Iris pigment epithelial cell (primary cell): ENCODE results near the gene PARD3.

Source experiments
- DNase-seq: peaks from one replicate; pipeline ENCODE4 v3.0.0-alpha.2; 2011; ENCODE audit warnings: low read depth

PARD3 gene

DNA sequence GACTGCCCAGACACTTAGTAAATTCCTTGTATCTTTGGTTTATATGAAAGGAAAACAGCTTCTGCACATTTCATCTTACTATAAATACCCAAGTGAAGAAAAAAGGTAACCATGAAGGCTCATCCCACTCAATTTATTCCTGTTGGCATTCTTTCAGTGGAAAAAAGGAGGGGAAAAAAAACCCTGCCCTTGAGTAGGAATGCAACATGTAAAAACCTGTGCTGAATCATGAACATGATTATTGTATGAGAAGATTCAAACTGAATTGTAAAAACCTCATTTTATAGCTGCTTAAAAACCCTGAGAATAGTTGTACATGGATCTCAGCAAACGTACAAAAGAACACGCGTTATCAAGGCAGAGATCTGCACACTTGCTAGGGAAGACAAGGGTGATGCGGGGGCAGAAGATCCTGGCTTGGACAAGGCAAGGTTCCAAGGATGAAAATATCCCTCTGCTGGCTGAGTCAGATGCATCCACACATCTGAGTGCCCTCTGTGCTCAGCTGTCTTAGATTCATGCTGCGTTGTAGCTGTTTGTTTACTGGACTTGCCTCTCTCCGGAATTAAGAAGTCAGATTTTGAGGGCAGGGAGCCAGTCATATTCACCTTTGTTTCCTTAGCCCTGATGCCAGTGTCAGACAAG is 658.2 kb downstream of the PARD3 start:
- peak; percentile 61 for DNase-seq

DNA sequence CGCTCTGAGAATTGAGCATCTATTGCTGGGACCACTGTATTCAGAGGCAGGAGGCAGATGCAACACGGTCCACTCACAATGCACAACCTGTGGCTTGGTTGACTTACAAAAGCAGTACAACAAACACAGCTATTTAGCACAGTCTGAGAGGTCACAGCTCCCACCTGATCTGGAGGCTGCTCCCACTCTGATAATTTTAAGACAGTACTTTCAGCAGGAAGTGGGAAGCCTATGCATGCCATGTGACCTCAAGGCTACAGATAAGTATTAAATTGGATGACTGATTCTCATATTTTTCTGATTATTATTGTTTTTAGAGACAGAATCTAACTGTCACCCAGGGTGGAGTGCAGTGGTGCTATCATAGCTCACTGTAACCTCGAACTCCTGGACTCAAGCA is 659.3 kb downstream of the PARD3 start:
- DNase-seq = no peak

DNA sequence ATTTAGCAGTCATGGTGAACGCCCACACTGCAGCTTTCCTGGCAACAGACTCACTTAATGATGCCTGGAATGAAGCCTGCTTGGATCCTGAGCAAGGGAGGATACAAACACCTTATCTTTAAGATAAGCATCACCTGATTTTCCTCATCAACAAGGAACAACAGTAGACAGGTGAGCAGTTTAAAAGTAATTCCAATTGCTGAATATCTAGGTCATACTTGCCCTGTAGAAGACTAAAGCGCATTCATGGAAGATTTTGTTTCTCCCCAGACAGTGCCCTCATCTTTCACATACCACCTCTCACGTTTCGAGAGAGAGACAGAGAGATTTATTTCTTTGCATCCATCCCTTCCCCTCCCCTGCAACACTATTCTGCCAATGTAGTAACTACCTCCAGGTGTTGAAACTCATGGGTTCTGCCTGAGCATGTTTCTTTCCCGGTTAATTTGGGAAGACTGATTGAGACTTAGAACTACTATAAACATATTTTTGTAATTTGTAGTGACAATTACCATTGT is 660.7 kb downstream of the PARD3 start:
- no peak for DNase-seq

DNA sequence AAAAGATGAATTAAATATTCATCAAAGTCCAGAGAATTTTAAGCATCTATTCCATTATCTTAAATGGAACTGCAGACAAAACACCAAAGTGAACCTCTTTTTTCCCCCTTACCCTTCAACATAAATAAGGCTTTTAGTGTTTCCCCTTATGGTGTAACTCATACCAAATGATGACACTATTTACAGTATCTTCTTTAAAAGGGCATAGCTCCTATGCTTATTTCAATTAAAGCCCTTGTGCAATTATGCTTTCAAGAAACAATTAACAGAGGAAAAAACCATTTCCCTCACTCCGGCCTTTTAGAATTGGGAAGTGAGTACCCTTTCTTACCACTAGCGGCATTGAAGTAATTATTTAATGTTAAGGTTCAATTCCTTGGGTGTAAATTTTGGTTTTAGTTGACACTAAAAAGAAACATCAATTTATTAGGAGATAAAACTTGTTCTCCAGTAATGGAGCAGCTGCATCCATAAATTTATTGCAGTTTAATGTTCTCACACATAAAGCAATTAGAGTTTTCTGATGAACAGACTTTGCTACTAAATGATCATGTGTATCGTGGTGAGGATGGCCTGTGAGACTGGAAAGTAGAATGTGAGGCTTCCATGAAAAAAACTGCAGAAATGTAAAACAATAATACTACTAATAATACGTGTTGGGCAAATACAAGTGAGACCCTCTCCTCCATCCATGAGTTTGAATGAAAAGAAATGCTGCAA is 661.3 kb downstream of the PARD3 start:
- DNase-seq = no peak

DNA sequence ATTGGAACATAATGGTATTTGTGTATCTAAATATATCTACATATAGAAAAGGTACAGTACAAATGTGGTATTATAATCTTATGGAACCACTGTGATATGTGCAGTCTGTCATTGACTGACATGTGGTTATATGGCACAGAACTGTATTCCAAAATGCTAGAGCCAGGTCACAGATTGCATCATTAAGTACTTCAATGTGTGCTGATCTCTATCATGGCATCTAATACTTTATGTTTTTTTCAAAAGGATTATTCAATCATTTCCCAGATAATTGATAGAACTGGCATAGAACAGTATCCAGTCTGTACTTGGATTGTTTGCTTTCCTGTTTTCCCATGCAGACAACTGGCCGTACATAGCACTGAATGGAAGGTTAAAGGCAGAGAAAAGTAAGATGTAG is 662.7 kb downstream of the PARD3 start:
- no peak for DNase-seq

DNA sequence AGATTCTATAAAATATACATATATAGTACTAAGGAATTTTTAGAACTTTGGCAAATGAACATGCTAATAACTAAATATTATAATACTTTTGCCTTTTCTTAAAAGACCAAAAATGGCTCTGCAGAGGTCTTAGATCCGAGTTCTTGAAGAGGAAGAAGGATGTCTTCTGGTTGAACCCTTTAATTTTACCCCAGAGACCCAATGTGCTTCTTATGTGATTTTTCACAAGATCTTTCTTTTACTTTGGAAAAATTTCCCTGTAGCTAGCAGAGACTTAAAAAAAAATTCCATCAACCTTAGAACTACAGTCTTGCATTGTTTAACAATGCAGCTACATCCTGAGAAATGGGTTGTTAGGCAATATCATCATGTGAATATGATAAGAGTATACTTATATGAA is 663.2 kb downstream of the PARD3 start:
- no peak for DNase-seq

DNA sequence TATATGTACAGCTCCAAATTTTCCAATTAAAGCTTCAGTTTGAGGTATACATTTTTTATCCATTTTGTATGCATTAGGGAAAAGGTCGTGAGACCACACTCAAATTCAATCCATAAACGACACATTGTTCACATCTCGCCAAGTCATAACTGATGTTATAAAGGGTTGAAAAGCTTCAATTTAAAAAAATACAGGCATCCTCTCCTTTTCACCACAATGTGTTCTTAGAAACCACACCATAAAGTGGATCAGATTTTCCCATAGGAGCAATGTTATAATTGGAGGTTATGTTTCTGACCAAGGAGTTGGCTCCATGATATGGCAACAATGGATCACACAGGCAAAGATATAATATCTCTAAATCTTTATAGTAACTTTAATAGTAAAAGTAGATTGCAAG is 663.6 kb downstream of the PARD3 start:
- DNase-seq = no peak

DNA sequence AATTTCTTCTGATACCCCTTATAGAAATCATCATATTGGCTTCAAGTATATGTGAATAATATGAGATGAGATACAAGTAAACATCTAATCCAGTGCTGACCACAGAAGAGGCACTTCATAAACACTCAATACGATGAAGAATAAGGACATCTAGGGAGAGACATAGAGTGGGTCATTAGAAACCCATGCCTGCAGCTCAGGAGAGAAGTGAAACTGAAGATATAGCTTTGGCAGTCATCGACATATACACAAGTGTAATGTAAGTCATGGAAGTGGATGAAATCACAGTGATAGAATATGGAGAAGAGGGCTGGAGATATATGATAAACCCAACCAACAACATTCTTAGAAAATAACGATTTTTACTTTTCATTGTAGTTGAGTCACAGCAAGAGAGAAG is 665.0 kb downstream of the PARD3 start:
- DNase-seq = no peak

DNA sequence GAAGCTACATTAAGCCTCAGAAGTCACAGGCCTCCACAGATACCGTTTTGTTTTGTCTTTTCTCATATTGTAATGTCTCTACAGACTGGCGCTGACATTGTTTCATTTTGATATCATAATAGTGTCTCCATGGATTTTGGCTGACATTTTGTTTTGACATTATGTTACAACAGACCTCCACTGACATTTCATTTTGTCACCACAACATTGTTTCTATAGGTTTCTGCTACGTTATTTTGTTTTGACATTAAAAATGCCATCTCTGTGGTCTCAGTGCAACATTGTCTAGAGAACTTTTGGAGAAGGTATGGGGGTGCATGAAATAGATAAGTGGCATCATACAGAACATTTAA is 666.8 kb downstream of the PARD3 start:
- DNase-seq = no peak

DNA sequence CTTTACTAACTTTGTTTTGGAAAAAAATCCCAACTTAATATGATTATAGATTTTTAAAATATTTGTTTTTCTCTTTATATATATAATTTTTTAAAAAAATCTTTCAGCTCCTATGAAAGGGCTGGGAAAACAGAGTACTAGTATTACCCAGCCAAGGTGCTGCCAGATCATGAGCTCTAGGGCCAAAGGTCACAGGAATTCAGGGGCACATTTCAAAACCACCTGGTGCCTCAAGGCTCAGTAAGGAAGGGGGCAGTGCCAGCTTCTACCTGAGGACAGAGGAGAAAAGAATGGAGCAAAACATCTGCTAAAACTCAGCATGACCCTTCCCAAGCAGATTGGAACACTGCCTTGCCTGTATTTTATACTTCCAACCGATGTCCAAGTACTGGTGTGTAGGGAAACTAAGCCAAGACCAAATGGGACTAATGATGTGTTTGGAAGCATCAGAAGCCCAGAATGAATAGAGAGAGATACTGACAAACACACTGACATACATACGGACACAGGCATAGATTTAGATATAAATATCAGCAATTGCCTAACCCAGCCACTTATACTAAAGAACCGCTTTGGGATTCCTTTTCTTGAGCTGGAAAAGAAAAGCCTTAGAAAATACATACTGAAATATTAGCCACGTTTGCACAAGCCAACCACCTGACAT is 667.3 kb downstream of the PARD3 start:
- no peak for DNase-seq

DNA sequence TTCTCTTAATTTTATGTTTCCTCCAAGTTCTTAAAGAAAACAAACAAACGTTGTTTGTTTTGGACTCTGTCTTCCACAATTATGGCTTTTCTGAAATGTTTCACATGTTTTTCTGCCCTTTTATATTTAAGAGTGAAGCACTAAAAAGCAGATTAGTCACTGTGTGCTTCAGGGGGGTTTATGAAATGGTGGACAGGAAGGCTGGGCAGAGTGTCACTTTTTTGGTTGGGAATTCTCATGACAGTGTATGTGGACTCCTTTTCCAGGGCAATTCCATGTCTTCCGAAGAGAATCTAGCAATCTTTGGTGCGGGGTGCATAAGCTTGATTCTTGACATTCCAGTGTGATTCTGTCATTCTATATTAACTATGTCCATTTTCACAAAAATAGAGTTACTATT is 669.4 kb downstream of the PARD3 start:
- peak; percentile 64 for DNase-seq

DNA sequence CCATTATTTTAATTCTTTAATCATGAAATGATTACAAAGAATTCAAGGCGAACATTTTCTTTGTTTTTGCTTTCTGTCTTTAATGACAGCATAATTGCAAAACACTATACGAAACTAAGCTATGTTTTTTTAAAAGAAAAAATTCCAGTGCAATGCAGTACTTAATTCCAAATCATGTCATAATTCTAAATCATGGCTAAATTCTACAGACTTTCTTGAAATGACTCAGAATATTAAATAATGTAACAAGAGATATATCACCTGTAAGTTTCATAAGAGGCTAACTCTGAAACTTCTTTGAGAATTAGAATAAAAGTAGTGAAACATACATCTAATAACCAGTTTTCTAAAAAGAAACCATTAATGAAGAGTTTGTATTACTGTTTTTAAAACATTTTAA is 671.6 kb downstream of the PARD3 start:
- DNase-seq = no peak

DNA sequence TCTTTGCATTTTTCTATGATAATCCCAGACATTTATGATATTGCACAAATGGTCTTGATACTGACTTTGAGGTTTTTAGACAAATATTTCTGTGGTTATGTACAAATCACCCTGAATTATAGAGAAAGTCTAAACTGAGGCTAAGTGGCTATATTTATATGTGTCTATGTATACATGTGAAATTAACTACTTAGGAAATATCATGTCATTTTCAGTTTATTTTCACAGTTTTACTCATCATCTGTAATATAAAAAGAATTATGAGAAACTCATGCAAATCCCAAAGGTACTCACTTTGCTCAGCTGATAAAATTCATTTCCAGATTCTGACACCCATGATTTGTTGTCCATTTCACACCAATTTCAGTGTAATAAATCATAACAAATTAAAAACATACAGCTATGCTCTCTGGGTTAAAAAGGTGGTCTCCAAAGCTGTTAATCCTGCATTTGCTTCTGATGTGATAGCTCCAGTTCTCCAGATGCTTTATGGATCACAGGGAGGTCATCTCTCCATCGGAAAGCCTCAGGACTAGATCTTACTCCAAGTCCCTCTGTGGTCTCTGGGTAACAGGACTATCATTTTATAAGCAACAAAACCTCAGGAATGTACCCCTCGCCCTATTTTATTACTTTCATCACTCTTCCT is 673.9 kb downstream of the PARD3 start:
- DNase-seq = no peak

DNA sequence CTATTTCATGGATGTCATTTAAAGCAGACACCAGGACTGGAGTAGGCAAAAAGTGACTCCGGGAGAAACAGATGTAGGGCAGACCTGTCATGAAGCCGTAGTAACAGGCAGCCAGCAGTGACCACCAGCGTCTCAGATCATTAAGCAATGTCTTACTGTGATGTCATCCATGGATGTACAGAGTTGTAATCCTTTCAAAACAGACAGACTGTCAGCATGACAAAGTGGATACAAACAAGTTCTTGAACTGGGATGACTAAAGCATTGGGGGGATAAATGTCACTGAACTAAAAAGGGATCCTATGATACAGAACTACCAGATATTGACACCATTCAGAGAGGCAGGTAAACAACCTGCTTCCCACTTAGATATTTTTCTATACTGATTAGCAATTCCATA is 675.5 kb downstream of the PARD3 start:
- peak; percentile 92 for DNase-seq

DNA sequence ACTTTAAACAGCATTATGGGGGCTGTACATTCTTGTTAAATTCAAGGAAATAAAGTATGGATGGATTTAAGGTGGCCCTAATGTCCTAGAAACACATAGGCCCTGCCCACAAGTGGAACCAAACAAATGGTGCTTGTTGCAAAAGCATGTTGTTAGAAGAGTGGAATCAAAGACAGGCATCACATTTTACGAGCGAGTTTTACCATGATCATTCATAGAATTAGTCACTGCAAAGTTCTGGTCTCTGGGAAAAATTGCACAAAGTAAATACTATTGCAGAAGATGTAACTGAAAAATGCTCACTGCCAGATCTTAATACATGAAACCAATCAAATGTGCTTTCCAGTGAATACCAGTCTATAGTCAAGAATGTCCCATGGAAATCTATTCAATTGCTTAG is 677.1 kb downstream of the PARD3 start:
- no peak for DNase-seq

DNA sequence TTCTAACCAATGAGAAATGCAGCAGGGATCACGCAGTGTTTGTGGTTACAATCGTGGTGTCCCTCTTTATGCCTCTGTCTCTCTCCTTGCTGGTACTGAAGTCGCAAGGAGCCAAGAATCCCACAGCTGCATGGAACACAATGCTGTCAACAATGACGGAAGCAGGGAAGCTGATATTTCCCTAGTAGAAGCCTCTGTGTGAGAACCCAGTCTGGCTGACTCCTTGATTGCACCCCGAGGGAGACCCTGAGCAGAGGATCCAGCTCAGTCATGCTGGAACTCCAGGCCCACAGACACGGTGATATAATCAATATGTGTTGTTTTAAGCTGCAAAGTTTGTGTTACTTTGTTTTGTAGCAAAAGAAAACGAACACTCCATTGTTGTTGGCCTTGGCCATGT is 677.9 kb downstream of the PARD3 start:
- no peak for DNase-seq

DNA sequence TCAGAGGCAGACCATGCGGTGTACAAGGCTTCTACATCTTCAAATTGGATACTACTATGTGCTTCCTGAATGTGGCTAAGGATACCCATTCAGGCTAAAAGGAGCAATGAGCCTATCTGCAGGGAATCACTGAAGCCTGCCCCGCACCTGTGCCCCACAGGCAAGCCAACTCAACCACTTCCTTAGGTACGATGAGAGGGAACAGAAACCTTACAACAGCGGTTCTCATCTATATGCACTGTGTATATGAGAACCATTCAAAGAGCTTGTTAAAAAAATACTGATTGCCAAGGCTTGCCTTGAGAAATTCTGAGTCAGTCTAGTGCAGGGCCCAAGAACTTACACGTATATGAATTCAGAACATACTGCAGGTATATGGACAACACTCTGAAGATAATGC is 679.6 kb downstream of the PARD3 start:
- DNase-seq = no peak

DNA sequence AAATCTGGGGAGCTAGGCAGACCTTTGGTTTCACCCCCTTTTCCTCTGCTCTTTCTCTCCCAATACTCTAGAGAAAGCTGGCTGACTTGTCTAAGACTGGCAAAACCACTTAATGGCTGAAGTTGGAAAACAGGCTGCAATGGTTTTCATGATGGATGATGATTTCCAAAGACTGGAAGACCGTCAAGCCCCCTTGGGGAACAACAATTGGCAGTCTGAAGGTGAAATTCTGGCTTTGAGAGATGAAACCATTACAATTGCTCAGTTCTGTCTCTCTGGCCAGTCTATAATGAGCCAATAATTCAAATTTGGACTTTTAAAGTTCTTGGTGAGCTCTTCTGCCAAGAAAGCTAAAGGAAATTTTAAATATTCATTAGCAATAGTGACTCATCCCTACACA is 680.5 kb downstream of the PARD3 start:
- no peak for DNase-seq

DNA sequence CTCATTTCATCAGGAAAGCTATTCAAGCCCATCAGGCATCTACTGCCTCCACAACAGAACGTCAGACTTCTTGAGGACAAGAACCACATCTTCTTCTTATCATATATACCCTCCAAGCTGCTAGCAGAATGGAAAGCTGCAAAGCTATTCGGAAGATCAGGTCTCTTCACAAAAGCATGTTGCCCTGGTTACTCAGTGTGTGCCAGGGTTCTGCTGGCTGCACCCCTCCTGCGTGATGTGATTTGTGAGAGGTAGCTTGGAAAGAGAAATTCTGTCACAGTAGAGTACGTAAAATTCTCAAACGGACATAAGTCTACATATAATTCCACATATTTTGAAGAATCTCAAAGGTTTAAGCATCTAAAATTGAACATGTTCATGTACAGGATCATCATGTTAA is 681.7 kb downstream of the PARD3 start:
- no peak for DNase-seq

DNA sequence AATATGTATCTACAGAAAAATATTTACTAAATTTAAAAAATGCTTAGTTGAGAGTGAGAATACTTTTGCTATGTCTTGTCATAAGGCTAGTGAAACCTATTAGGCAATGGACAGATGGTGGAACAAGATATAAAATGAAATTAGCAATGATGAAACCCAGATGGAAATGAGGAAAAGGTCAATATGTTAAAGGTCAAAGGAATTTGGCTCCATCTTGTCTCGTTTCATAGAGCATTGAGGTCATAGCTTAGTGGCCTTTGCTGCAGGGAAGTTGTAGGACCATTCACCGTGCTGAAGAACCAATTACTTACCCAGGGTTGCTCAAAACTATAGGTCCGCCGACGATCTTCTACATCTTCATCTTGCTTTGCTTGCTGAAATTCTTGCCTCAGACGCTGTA is 683.9 kb downstream of the PARD3 start:
- no peak for DNase-seq

DNA sequence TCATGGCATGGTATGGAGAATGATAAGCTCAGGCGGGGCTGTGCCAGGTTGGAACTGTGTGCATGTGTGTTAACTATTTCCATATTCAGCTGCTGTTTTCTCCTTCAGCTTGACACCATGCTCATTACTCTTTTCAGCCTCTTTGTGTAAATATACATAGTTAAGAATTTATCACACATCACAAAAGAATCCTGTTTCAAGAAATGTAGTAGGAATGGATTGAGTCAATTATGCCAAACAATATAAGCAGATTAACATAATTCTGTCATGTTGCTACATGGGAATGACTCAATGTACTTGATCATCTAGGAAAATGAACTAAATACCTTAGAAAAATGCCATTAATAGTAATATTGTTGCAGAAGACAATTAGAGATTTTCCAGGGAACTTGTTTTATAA is 687.4 kb downstream of the PARD3 start:
- no peak for DNase-seq

DNA sequence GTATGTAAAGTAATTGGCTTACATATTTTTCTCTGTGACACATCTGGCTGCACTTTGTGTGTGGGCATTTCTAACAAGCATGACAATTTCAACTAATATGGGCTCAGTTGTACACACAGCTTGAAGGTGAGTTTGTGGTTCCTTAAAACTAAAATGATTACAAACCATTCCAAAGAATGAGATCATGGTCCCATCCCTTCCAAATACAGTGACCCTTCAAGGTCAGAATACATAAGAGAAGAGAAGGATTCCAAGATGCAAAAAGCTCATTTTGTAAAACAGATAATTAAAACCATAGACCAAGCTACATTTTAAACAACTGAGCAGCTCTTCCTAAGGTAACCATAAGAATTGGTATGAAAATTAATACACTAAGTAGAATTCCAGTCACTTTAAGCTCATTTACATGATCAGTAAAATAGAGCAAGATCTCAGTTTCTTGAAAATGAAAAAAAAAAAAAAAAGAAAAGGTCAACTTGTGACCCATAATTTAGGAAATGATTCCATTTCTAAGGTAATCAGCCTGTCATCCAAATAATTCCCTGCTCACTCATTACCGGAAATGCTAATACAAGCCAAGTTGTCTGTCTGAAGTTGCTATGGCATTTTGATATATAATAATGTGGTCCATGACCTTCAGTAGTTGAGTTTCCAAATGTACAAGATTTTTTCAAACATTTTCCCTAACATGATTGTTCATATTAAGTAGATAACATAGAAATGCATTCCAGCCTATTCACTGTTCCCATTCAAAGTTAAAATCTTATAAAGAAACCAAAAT is 688.5 kb downstream of the PARD3 start:
- no peak for DNase-seq
